ENCODE measurements around the gene ZNF81. TPM values are rescaled to one million over a fixed set of nuclear protein-coding genes. Genes with fewer than 3 reads are reported as not detected.
"Not testable (repeated sequence)": the region's sequence is repeated elsewhere in the genome, so short reads cannot be mapped to it uniquely, and the experiment has no call there.

ZNF81 gene
- polyA plus RNA-seq, 2 of the 4 experiments (the other 2 are of a cell fraction) = 3.8 to 8.3 TPM

DNA sequence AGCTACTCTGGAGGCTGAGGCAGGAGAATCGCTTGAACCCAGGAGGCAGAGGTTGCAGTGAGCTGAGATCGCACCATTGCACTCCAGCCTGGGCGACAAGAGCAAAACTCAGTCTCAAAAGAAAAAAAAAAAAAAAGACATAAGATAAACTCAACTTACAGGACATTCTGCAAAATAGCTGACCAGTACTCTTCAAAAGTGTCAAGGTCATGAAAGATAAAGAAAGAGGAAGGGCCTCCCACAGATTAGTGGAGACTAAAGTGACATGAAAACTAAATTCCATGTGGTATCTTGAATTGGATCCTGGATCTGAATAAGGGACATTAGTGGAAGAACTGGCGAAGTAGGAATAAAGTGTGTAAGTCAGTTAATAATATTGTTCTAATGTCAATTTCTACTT is 103.7 kb downstream of the ZNF81 start:
- Histone ChIP-seq H3K4me2 (no peak overlapping the region), H3K27ac (no peak overlapping the region), H3K9me3 (no peaks in the 10 kb centered on the region; the same call in 2 of the 3 replicates), H3K4me3 (no peak overlapping the region), H3K4me1 (no peaks in the 10 kb centered on the region)
- CTCF ChIA-PET = no interaction called here
- 58% methylated on average over 4 of the region's 4 CpGs for WGBS (ENCODE audit: missing lambda C conversion rate)
- ATAC-seq (no peak), DNase-seq (ENCODE audit: low read depth in 1 of 2, low spot score in 1 of 2) (no peak), FAIRE-seq (no peak)
- TF ChIP-seq ZNF302 (CRISPR knock-in tag; IDR thresholded peaks at IDR 0.05) (no peak), KDM5A (IDR thresholded peaks at IDR 0.05) (no peak), FOSB (CRISPR knock-in tag; IDR thresholded peaks at IDR 0.05) (no peak), CBX2 (IDR thresholded peaks at IDR 0.05; ENCODE audit: borderline replicate concordance, low read depth) (no peak), NFE2L2 (conservative IDR thresholded peaks at IDR 0.05; ENCODE audit: low read length) (no peak), HES2 (IDR thresholded peaks at IDR 0.05) (no peak), NPAS2 (CRISPR knock-in tag; IDR thresholded peaks at IDR 0.05; ENCODE audit: borderline replicate concordance) (no peak), SREBF2 (IDR thresholded peaks at IDR 0.05) (no peak), POLR2A (IDR thresholded peaks at IDR 0.05; ENCODE audit: low read length) (no peak), RAD21 (conservative IDR thresholded peaks at IDR 0.05 in 1 of 2, IDR thresholded peaks at IDR 0.05 in 1 of 2) (no peak)
- TF ChIP-seq, protein P1, sequence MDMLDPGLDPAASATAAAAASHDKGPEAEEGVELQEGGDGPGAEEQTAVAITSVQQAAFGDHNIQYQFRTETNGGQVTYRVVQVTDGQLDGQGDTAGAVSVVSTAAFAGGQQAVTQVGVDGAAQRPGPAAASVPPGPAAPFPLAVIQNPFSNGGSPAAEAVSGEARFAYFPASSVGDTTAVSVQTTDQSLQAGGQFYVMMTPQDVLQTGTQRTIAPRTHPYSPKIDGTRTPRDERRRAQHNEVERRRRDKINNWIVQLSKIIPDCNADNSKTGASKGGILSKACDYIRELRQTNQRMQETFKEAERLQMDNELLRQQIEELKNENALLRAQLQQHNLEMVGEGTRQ (IDR thresholded peaks at IDR 0.05) = no peak
- POLR2A ChIA-PET = no interaction called here

- POLR2A ChIA-PET = no interaction called here
- no peak for DNase-seq (ENCODE audit: low read depth in 1 of 2, low spot score in 1 of 2)
- H3K4me3 ChIP-seq = no peak overlapping the region
- no peak for FAIRE-seq
- CTCF ChIA-PET = no interaction called here
- H3K9me3 ChIP-seq = no peaks in the 10 kb centered on the region; the same call in 2 of the 3 replicates
- WGBS (ENCODE audit: missing lambda C conversion rate) = 0% methylated on average over 4 of the region's 4 CpGs
- no peaks in the 10 kb centered on the region for H3K4me1 ChIP-seq
- TF ChIP-seq EHF (CRISPR knock-in tag; IDR thresholded peaks at IDR 0.05) (no peak), RARB (CRISPR knock-in tag; IDR thresholded peaks at IDR 0.05) (no peak)
- H3K4me2 ChIP-seq = no peak overlapping the region
- no peak overlapping the region for H3K27ac ChIP-seq
- ATAC-seq = no peak
Observed at GRCh38 chrX:47941423-47941822, 104.7 kb downstream of the ZNF81 start.

DNA sequence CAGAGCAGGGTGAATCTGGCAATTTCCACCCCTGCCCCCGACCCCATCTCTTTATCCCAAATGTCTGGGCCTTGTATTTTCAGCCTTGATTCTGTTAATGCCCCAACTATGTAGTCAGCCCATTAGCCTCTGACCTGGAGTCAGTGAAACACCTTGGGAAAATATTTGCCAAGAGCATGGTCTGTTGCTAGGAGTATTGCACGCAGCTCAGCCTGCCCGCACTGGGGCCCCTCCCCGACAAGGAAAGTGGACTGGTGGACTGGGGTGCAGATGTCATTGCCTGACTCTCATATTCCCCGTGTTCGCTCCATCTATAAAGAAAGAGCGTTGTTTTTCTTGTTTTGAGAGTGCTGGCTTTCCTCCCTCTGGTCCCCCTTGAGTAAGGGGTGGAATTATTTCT is 118.6 kb downstream of the ZNF81 start:
- H3K27ac ChIP-seq; POLR2A ChIA-PET; FAIRE-seq; CTCF ChIA-PET; H3K4me2 ChIP-seq; H3K9me3 ChIP-seq; ATAC-seq; H3K4me1 ChIP-seq; DNase-seq (ENCODE audit: low read depth in 1 of 2, low spot score in 1 of 2); H3K4me3 ChIP-seq: not testable (repeated sequence)
- no CpG with 5 or more reads among the region's 7 CpGs for WGBS (ENCODE audit: missing lambda C conversion rate)

GRCh38 chrX:47956016-47956415 is 119.3 kb downstream of the ZNF81 start:
- no peak overlapping the region for H3K4me2 ChIP-seq
- no peaks in the 10 kb centered on the region for H3K9me3 ChIP-seq
- H3K27ac ChIP-seq = no peak overlapping the region
- ATAC-seq = no peak
- WGBS (ENCODE audit: missing lambda C conversion rate) = 10% methylated on average over 2 of the region's 13 CpGs
- no peaks in the 10 kb centered on the region for H3K4me1 ChIP-seq
- no peak for DNase-seq (ENCODE audit: low read depth in 1 of 2, low spot score in 1 of 2)
- POLR2A ChIA-PET = no interaction called here
- no peak for FAIRE-seq
- H3K4me3 ChIP-seq = no peak overlapping the region
- TF ChIP-seq ZC3H11A (IDR thresholded peaks at IDR 0.05) (no peak), RNF2 (IDR thresholded peaks at IDR 0.05; ENCODE audit: borderline replicate concordance, low read depth) (no peak), NFE2L2 (conservative IDR thresholded peaks at IDR 0.05; ENCODE audit: low read length) (no peak), CHD2 (IDR thresholded peaks at IDR 0.05; ENCODE audit: low read length, partially characterized antibody) (no peak), NPAS2 (CRISPR knock-in tag; IDR thresholded peaks at IDR 0.05; ENCODE audit: borderline replicate concordance) (no peak), TP53 (CRISPR knock-in tag; IDR thresholded peaks at IDR 0.05) (no peak), FOSB (CRISPR knock-in tag; IDR thresholded peaks at IDR 0.05) (no peak), KDM5A (IDR thresholded peaks at IDR 0.05) (no peak), FOXS1 (CRISPR knock-in tag; IDR thresholded peaks at IDR 0.05) (no peak), EHMT2 (IDR thresholded peaks at IDR 0.05; ENCODE audit: low read depth) (no peak), CBX2 (IDR thresholded peaks at IDR 0.05; ENCODE audit: borderline replicate concordance, low read depth) (no peak), FOSL2 (IDR thresholded peaks at IDR 0.05) (no peak), FOSL2 (CRISPR knock-in tag; IDR thresholded peaks at IDR 0.05) (no peak), EP300 (IDR thresholded peaks at IDR 0.05) (no peak), HOXA7 (CRISPR knock-in tag; IDR thresholded peaks at IDR 0.05) (no peak)
- TF ChIP-seq, protein P2, sequence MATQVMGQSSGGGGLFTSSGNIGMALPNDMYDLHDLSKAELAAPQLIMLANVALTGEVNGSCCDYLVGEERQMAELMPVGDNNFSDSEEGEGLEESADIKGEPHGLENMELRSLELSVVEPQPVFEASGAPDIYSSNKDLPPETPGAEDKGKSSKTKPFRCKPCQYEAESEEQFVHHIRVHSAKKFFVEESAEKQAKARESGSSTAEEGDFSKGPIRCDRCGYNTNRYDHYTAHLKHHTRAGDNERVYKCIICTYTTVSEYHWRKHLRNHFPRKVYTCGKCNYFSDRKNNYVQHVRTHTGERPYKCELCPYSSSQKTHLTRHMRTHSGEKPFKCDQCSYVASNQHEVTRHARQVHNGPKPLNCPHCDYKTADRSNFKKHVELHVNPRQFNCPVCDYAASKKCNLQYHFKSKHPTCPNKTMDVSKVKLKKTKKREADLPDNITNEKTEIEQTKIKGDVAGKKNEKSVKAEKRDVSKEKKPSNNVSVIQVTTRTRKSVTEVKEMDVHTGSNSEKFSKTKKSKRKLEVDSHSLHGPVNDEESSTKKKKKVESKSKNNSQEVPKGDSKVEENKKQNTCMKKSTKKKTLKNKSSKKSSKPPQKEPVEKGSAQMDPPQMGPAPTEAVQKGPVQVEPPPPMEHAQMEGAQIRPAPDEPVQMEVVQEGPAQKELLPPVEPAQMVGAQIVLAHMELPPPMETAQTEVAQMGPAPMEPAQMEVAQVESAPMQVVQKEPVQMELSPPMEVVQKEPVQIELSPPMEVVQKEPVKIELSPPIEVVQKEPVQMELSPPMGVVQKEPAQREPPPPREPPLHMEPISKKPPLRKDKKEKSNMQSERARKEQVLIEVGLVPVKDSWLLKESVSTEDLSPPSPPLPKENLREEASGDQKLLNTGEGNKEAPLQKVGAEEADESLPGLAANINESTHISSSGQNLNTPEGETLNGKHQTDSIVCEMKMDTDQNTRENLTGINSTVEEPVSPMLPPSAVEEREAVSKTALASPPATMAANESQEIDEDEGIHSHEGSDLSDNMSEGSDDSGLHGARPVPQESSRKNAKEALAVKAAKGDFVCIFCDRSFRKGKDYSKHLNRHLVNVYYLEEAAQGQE (IDR thresholded peaks at IDR 0.05) = no peak
- TF ChIP-seq, protein P3, sequence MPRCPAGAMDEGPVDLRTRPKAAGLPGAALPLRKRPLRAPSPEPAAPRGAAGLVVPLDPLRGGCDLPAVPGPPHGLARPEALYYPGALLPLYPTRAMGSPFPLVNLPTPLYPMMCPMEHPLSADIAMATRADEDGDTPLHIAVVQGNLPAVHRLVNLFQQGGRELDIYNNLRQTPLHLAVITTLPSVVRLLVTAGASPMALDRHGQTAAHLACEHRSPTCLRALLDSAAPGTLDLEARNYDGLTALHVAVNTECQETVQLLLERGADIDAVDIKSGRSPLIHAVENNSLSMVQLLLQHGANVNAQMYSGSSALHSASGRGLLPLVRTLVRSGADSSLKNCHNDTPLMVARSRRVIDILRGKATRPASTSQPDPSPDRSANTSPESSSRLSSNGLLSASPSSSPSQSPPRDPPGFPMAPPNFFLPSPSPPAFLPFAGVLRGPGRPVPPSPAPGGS (IDR thresholded peaks at IDR 0.05) = no peak
- CTCF ChIA-PET = no interaction called here

Data from A549 (cell line).